Measurements from ENCODE around the gene CEP85. TPM values are rescaled to one million over a fixed set of nuclear protein-coding genes. Genes with fewer than 3 reads are reported as not detected.
A peak's percentile ranks its signal among the peaks of the same experiment; 100 is the strongest.

Gene CEP85
- total and polyA plus RNA-seq, 10 donors, result 3.9 to 14.9 (median 9.5) TPM

- peak overlapping the region in 6 of 8 donors; percentile 14 to 85 (median 65) for H3K4me3 ChIP-seq
- peaks cover 0 to 58% (median 7%) of the 10 kb centered on the region in 6 donors for H3K36me3 ChIP-seq
- no peak for DNase-seq
- intact Hi-C loops (cut with DNase I; ENCODE audit: low total_unique reads), result loop anchor here (2.0 kb wide), 1 partner anchor 36 kb away; no protein-coding TSS in a partner anchor
- peak overlapping the region in 7 of 8 donors; percentile 17 to 92 (median 87) for H3K27ac ChIP-seq
- no peaks in the 10 kb centered on the region for H3K27me3 ChIP-seq (replicated peaks in 1 of 7)
- TF ChIP-seq, protein P1, sequence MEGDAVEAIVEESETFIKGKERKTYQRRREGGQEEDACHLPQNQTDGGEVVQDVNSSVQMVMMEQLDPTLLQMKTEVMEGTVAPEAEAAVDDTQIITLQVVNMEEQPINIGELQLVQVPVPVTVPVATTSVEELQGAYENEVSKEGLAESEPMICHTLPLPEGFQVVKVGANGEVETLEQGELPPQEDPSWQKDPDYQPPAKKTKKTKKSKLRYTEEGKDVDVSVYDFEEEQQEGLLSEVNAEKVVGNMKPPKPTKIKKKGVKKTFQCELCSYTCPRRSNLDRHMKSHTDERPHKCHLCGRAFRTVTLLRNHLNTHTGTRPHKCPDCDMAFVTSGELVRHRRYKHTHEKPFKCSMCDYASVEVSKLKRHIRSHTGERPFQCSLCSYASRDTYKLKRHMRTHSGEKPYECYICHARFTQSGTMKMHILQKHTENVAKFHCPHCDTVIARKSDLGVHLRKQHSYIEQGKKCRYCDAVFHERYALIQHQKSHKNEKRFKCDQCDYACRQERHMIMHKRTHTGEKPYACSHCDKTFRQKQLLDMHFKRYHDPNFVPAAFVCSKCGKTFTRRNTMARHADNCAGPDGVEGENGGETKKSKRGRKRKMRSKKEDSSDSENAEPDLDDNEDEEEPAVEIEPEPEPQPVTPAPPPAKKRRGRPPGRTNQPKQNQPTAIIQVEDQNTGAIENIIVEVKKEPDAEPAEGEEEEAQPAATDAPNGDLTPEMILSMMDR (IDR thresholded peaks at IDR 0.05 in 8 of 11, conservative IDR thresholded peaks at IDR 0.05 in 3 of 11), result no peak
- TF ChIP-seq POLR2AphosphoS5 (IDR thresholded peaks at IDR 0.05), result peak in 1 of 3 donors; percentile 42
- H3K4me1 ChIP-seq, result peaks cover 26 to 77% (median 57%) of the 10 kb centered on the region in 6 donors
- H3K9me3 ChIP-seq, result no peaks in the 10 kb centered on the region
- 50 to 84% (median 55%) methylated on average over 2 of the region's 2 CpGs for WGBS, 5 donors
Observed at GRCh38 chr1:26320896-26321295, 86.9 kb downstream of the CEP85 start.

DNA sequence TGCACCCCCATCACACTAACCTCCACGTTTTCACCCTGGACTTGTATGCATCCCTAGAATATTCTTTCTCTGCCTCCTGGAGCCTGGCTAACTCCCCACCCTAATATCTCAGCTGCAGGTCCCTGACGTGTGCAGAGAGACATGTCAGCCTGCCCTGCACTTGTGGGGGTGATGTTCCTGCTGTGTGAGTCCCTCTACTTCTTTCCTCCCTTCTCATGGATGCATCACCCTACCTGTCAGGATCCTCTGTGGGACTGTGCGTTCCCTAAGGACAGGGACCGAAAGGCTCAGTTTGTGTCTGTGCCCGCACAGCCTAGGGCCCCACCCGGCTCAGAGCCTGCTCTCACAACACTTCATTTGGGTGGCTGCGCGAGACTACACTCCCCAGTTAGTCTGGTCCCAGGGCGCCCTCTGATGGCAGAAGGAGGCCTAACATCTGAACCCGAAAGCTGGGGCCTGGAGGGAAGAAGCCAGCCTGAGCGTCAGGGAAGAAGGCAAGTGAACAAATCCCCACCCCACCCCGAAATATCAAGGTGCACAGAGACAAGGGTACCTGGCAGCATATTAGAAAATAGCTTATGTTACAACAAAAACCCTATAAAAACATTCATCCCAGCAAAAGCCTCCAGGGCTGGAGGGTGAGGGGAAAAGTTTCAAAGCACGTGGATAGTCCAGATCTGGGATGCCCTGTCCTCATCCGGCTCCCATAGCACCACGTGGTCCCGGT, 87.5 kb downstream of the CEP85 start:
- Histone ChIP-seq H3K36me3 (peaks cover 0 to 58% (median 7%) of the 10 kb centered on the region in 6 donors), H3K27ac (peak overlapping the region in 6 of 8 donors; percentile 17 to 92 (median 87)), H3K27me3 (replicated peaks in 1 of 7) (no peaks in the 10 kb centered on the region), H3K4me1 (peaks cover 24 to 71% (median 51%) of the 10 kb centered on the region in 6 donors), H3K4me3 (peak overlapping the region in 5 of 8 donors; percentile 4 to 85 (median 72)), H3K9me3 (no peaks in the 10 kb centered on the region)
- intact Hi-C loops (cut with DNase I; ENCODE audit: low total_unique reads), result loop anchor here (2.0 kb wide), 1 partner anchor 37 kb away; no protein-coding TSS in a partner anchor
- peak; percentile 98 for DNase-seq
- WGBS, 5 donors, result 12 to 20% (median 18%) methylated on average over 14 to 16 of the region's 16 CpGs
- TF ChIP-seq POLR2AphosphoS5 (IDR thresholded peaks at IDR 0.05), result peak in 2 of 3 donors; percentile 71 to 87
- TF ChIP-seq, protein P1 (IDR thresholded peaks at IDR 0.05 in 8 of 11, conservative IDR thresholded peaks at IDR 0.05 in 3 of 11), result peak; percentile 90 to 99 (median 96)
- no peak for TF ChIP-seq POLR2A (IDR thresholded peaks at IDR 0.05)

DNA sequence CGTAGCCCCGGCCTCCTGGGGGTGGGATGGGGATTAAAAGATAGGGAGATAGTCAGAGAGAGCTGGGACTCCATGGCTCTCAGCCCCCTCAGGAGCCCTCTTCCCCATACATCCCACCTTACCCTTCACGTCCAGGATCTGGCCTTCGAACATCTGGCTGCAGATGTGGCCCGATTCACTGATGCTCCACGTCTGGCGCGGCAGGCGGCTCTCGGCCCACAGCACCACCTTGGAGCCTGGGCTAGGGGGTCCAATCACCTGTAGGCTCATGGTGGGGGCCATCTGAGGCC, 88.0 kb downstream of the CEP85 start:
- intact Hi-C loops (cut with DNase I; ENCODE audit: low total_unique reads), result no loop called here
- peak overlapping the region in 1 of 8 donors; percentile 85 for H3K4me3 ChIP-seq
- no peaks in the 10 kb centered on the region for H3K27me3 ChIP-seq (replicated peaks in 1 of 7)
- TF ChIP-seq, protein P1 (IDR thresholded peaks at IDR 0.05 in 8 of 11, conservative IDR thresholded peaks at IDR 0.05 in 3 of 11), result no peak
- TF ChIP-seq POLR2AphosphoS5 (IDR thresholded peaks at IDR 0.05), result peak in 2 of 3 donors; percentile 16 to 70
- no peak for TF ChIP-seq POLR2A (IDR thresholded peaks at IDR 0.05)
- H3K36me3 ChIP-seq, result peaks cover 0 to 58% (median 7%) of the 10 kb centered on the region in 6 donors
- WGBS, 5 donors, result 70 to 86% (median 75%) methylated on average over 10 of the region's 10 CpGs
- H3K27ac ChIP-seq, result peak overlapping the region in 3 of 8 donors; percentile 87 to 92 (median 87)
- peaks cover 23 to 66% (median 46%) of the 10 kb centered on the region in 6 donors for H3K4me1 ChIP-seq
- DNase-seq, result no peak
- H3K9me3 ChIP-seq, result no peaks in the 10 kb centered on the region

DNA sequence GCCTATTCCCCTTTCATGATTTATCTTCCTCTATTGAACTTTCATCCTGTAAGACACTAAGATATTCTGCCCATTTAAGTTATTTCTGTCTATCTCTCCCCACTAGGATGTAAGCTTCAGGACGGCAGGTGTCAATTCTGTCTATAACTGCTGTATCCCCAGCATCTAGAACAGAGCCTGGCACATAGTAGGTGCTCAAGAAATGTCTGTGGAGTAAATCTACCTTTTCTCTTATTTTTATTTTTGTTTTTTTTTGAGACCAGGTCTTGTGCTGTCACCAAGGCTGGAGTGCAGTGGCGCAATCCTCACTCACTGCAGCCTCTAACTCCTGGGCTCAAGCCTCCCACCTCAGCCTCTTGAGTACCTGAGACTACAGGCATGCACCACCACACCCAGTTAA, 89.4 kb downstream of the CEP85 start:
- WGBS, 5 donors, result 83 to 97% (median 93%) methylated on average over 2 of the region's 2 CpGs
- Histone ChIP-seq H3K9me3 (no peaks in the 10 kb centered on the region), H3K27ac (no peak overlapping the region), H3K27me3 (replicated peaks in 1 of 7) (no peaks in the 10 kb centered on the region), H3K4me3 (no peak overlapping the region), H3K4me1 (peaks cover 18 to 52% (median 34%) of the 10 kb centered on the region in 6 donors), H3K36me3 (peaks cover 0 to 67% (median 7%) of the 10 kb centered on the region in 6 donors)
- DNase-seq, result no peak
- intact Hi-C loops (cut with DNase I; ENCODE audit: low total_unique reads), result no loop called here
- TF ChIP-seq, protein P1 (IDR thresholded peaks at IDR 0.05 in 8 of 11, conservative IDR thresholded peaks at IDR 0.05 in 3 of 11), result no peak
- no peak for TF ChIP-seq POLR2A (IDR thresholded peaks at IDR 0.05)
- TF ChIP-seq POLR2AphosphoS5 (IDR thresholded peaks at IDR 0.05), result no peak

Measured in spleen (tissue), 11 donors.